Erythroblast (primary cell): ENCODE results near the gene CYP27C1.

Source experiments
- DNase-seq, 2 experiments: peaks; one replicate each; lab custom pipeline; 2025; lab: John Stamatoyannopoulos, UW
- GATA1 ChIP-seq: IDR thresholded peaks from 2 replicates; pipeline ENCODE4 v1.6.1; 2011; ENCODE audit warnings: low read depth, mild to moderate bottlenecking, control low read depth, low read length, moderate library complexity
- POLR2A ChIP-seq: IDR thresholded peaks from 2 replicates; pipeline ENCODE4 v1.6.1; 2011; ENCODE audit warnings: mild to moderate bottlenecking, low read length

Gene CYP27C1

GRCh38 chr2:127193164-127193966, 26.7 kb downstream of the CYP27C1 start:
- TF ChIP-seq POLR2A (no peak), GATA1 (no peak)
- DNase-seq = no peak

GRCh38 chr2:127191331-127192219, 28.5 kb downstream of the CYP27C1 start:
- no peak for DNase-seq
- TF ChIP-seq GATA1 (no peak), POLR2A (no peak)

- no peak for DNase-seq
- TF ChIP-seq POLR2A (no peak), GATA1 (no peak)
These were observed 31.3 kb downstream of the CYP27C1 start for GRCh38 chr2:127188797-127189196.

GRCh38 chr2:127187831-127188230, 32.3 kb downstream of the CYP27C1 start:
- no peak for DNase-seq
- no peak for TF ChIP-seq POLR2A
- TF ChIP-seq GATA1 = no peak

- TF ChIP-seq GATA1 (no peak), POLR2A (no peak)
- DNase-seq = no peak
These were observed 32.9 kb downstream of the CYP27C1 start for GRCh38 chr2:127187081-127187775.

DNA sequence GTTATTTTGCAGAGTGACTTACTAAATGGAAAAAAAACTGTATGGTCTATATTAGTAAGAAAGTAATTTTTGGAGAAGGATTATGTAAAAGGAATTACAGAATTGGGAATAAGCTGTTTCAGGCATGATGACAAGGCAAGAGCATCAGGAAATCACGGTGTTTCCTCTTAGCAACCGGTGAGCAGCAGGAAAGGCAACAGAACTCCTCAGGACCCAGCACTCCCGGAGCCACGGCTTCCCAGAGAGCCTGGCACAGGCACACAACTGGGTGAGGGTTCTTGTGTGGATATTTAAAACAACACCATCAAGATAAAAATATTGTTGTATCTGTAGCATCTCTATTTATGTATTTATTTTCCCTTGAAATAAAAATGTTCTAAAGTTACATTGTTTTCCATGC, 34.4 kb downstream of the CYP27C1 start:
- DNase-seq = no peak
- TF ChIP-seq GATA1 = no peak

- DNase-seq = no peak
- TF ChIP-seq POLR2A (no peak), GATA1 (no peak)
These were observed 35.0 kb downstream of the CYP27C1 start for GRCh38 chr2:127185093-127185492.

DNA sequence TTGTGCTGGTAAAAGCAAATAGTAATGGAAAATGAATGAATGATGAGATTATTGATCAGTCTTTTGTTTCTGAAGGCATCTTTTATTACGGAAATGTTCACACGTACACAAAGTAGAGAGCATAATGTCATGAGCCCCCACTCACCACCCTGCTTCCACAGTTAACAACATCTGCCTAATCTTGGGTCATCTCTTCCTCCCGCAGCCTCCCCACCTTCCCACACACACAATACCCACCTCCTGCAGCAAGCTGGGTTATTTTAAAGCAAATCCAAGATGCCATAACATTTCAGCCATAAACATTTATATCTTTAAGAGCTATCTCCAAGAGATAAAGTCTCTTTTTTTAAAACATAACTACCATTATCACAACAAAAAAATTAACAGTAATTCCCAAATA, 36.3 kb downstream of the CYP27C1 start:
- TF ChIP-seq POLR2A (no peak), GATA1 (no peak)
- DNase-seq = no peak

DNA sequence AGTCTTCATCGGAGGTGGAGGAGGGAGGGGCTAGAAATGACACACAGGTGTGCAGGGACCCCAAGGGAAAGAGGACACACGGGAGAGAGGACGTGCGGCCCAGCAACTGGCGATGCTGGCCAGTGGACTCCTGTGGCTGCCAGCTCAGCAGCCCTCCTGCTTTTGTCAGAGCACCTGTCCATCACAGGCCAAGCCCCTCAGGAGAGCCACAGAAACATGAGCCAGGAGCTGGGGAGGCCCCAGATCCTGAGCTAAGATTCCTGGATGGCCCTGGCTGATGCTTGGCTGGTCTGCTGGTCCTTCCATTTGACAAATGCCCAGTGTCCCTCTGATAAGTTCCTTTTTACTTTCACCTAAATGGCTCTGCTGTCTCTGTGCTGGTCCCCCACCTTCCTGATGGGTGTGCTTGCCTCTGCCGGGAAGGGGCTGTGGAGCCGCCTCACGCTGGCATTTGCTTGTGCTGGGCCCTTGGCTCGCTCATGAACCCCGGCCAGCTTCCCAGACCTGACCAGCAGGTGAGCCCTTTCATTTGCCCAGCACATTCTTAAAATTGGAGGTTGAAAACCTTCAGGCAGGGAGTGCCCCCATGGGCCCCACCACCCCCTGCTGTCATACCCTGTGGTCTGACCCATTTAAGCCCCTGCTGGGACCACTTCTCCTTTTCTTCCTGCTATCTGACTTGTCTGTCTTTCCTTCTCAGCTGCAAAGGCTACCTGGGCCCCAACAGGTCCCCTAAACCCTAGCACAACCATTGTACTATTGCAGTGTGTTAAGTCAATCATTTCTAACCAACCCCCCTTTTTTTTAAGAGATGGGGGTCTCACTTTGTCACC, 37.3 kb downstream of the CYP27C1 start:
- DNase-seq = no peak
- TF ChIP-seq POLR2A (no peak), GATA1 (no peak)

- TF ChIP-seq POLR2A (no peak), GATA1 (no peak)
- no peak for DNase-seq
These were observed 38.2 kb downstream of the CYP27C1 start for GRCh38 chr2:127181851-127182250.

GRCh38 chr2:127179766-127180165, 40.3 kb downstream of the CYP27C1 start:
- no peak for TF ChIP-seq GATA1
- TF ChIP-seq POLR2A = no peak
- no peak for DNase-seq

DNA sequence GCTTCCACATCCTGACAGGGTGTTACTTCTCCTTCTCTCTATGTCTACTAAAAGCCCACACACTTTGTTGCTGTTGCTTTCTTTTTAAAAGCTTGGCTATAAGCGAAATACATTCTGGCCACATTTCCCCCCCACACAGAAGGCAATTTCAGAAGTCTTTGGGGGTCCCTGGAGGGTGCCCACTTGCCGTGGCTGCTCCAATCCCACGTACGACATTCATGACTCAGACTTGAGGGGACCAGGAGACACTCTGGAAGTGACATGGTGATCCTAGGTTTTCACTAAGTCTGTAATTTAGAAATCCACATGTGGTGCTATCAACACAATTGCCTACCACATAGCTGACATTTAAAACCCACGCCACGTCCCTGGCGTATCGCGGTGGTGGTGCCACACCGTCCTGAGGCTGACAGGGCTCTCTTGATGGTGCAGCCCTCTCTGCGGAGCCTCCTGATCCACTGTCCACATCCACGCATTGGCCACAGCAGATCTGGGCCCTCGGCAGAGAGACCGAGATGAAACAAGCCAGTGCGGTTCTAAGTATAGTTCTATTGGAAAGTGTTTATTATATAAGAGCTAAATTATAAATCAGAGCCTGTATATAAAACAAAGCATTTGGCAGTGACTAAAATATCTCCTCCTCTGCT, 42.4 kb downstream of the CYP27C1 start:
- TF ChIP-seq POLR2A (no peak), GATA1 (no peak)
- DNase-seq = no peak
